Measurements from ENCODE around the gene OVCH2.

OVCH2 gene

DNA sequence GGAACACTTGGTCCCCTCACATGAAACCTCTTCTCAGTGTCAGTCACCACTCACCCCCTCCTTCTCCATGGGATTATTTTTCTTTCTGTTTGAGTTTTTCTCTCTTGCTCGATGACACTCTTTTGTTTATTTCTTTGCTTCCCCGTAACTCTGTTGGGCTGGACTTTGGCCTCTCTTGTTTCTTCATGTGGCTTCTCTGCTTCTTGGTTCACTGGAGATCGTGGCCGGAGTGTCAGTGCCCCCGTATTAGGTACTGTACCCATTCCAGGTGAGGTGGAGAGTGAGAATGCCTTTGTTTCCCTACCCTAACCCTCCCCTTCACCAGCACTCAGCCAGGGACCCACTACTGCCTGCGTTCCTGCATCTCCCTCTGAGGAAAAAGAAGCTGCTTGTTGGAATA is 65.5 kb downstream of the OVCH2 start:
- Mint-ChIP-seq H3K4me3 (no peak overlapping the region), H3K27ac (no peak overlapping the region), H3K36me3 (ENCODE audit: low read depth) (no peaks in the 10 kb centered on the region), H3K27me3 (ENCODE audit: low read depth) (no peaks in the 10 kb centered on the region), H3K9me3 (no peaks in the 10 kb centered on the region), H3K4me1 (ENCODE audit: low read depth) (no peaks in the 10 kb centered on the region)
- no peak for DNase-seq (ENCODE audit: low spot score)

- Mint-ChIP-seq H3K27me3 (ENCODE audit: low read depth) (no peaks in the 10 kb centered on the region), H3K9me3 (no peaks in the 10 kb centered on the region), H3K4me1 (ENCODE audit: low read depth) (no peaks in the 10 kb centered on the region), H3K4me3 (no peak overlapping the region), H3K27ac (no peak overlapping the region), H3K36me3 (ENCODE audit: low read depth) (no peaks in the 10 kb centered on the region)
- no peak for DNase-seq (ENCODE audit: low spot score)
Observed at GRCh38 chr11:7639643-7640025, 66.6 kb downstream of the OVCH2 start.
